ENCODE results near the gene MARF1. TPM values are rescaled to one million over a fixed set of nuclear protein-coding genes. Genes with fewer than 3 reads are reported as not detected.
"Not testable (repeated sequence)": the region's sequence is repeated elsewhere in the genome, so short reads cannot be mapped to it uniquely, and the experiment has no call there.

The MARF1 gene
- polyA plus RNA-seq, 3 donors = 5.7 to 39.9 (median 9.8) TPM

DNA sequence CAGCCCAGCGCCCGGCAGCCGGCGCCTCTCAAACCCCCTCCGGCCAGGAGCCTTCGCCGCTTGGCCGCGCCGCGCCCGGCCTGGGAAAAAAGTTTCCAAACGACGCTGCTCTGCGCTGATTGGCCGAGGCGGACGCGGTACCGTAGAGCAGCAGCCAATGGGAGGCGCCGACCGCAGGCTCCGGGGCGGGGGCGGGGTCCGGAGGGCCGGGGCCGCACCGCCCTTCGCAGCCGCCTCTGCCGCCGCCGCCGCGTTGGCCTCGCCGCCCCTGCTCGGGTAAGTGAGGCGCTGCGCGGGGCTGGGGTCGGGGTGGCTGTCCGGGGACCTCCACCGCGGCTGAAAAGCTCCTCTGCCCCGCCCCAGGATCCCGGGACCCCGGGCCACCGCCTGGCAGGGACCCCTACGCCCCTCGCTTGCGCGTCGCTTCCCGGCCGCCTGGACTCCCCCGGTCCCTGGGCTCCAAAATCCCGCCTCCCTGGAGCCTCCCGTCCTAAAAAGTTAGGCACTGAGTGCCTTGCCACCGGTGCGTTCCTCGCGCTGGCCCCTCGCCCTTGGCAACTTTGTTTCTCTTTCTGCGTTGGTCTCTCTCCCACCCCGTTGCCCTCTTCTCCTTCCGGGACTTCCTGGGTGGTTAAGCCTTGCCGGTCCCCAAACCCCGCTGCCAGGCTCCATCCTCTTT lies 7.2 kb upstream of the MARF1 start, which contains the start of gene NDE1:
TSS of gene NDE1 (plus strand) at position 227 of the 679 bp plus-strand sequence. CDS start 14,534 bp downstream, outside the sequence.
- H3K9me3 Mint-ChIP-seq = no peaks in the 10 kb centered on the region
- under 1% methylated on average over 67 of the region's 71 CpGs for WGBS (ENCODE audit: insufficient coverage)
- peak within 1 kb of the TSS; percentile 96 for H3K4me2 ChIP-seq (replicated peaks; ENCODE audit: extremely low read depth, low read length, poor library complexity, severe bottlenecking)
- H3K27ac Mint-ChIP-seq = peak within 1 kb of the TSS; percentile 97 to 100 (median 99)
- DNase-seq = peak; percentile 86 to 89 (median 88)
- peaks cover 24% of the 10 kb centered on the region for H3K4me1 Mint-ChIP-seq
- H3K4me3 ChIP-seq (replicated peaks in 1 of 3; ENCODE audit: low read depth in 2 of 3, low read length in 3 of 3) = peak within 1 kb of the TSS; percentile 82 to 86 (median 83)
- intact Hi-C loops (cut with micrococcal nuclease) = no loop called here
- H3K4me1 ChIP-seq (ENCODE audit: control insufficient read depth in 1 of 2, insufficient read depth in 2 of 2, low read length in 2 of 2) = peaks cover 16 to 34% of the 10 kb centered on the region in 2 donors
- H3K27me3 ChIP-seq (ENCODE audit: control insufficient read depth in 2 of 2, insufficient read depth in 2 of 2, low read length in 2 of 2) = no peaks in the 10 kb centered on the region
- no peaks in the 10 kb centered on the region for H3K9me3 ChIP-seq (replicated peaks in 1 of 2; ENCODE audit: control insufficient read depth in 1 of 2, insufficient read depth in 1 of 2, low read length in 2 of 2)
- H3K36me3 ChIP-seq (replicated peaks in 1 of 2; ENCODE audit: control insufficient read depth in 1 of 2, insufficient read depth in 2 of 2, low read length in 2 of 2) = peaks cover 0 to 32% of the 10 kb centered on the region in 2 donors
- H2AFZ ChIP-seq (ENCODE audit: insufficient read depth, low read depth, low read length, poor library complexity, severe bottlenecking) = peak within 1 kb of the TSS; percentile 98
- H3K4me3 Mint-ChIP-seq = peak within 1 kb of the TSS; percentile 100
- peaks cover 51% of the 10 kb centered on the region for H3K79me2 ChIP-seq (ENCODE audit: insufficient read depth, low read length)
- peak within 1 kb of the TSS; percentile 71 to 95 for H3K27ac ChIP-seq (ENCODE audit: low read depth in 1 of 2, low read length in 2 of 2)
- peaks cover 46% of the 10 kb centered on the region for H4K20me1 ChIP-seq (ENCODE audit: insufficient read depth, low read length)
- H3K27me3 Mint-ChIP-seq (ENCODE audit: low read depth in 3 of 3) = peaks cover 0 to 4% (median 0%) of the 10 kb centered on the region in 3 donors
- peak within 1 kb of the TSS; percentile 95 for H3K9ac ChIP-seq (ENCODE audit: insufficient read depth, low read length, poor library complexity, severe bottlenecking)
- H3K36me3 Mint-ChIP-seq = peaks cover 15 to 20% of the 10 kb centered on the region in 2 donors
- TF ChIP-seq, protein P1, sequence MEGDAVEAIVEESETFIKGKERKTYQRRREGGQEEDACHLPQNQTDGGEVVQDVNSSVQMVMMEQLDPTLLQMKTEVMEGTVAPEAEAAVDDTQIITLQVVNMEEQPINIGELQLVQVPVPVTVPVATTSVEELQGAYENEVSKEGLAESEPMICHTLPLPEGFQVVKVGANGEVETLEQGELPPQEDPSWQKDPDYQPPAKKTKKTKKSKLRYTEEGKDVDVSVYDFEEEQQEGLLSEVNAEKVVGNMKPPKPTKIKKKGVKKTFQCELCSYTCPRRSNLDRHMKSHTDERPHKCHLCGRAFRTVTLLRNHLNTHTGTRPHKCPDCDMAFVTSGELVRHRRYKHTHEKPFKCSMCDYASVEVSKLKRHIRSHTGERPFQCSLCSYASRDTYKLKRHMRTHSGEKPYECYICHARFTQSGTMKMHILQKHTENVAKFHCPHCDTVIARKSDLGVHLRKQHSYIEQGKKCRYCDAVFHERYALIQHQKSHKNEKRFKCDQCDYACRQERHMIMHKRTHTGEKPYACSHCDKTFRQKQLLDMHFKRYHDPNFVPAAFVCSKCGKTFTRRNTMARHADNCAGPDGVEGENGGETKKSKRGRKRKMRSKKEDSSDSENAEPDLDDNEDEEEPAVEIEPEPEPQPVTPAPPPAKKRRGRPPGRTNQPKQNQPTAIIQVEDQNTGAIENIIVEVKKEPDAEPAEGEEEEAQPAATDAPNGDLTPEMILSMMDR (IDR thresholded peaks at IDR 0.05) = no peak

DNA sequence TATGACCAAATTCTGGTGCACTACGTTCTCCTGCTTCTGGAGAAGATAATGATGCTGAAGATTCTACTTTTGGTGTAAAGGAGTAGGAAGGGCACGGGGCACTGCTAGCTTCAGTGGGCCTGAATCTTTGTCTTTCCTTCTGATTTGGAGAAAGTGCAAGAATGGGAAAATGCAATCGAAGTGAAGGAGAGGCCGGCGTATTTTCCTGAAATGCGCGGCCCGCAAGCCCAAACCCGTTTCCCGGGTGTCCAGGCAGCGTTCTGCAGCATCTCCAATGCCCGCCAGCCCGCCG lies 6.7 kb upstream of the MARF1 start:
- peaks cover 46% of the 10 kb centered on the region for H3K79me2 ChIP-seq (ENCODE audit: insufficient read depth, low read length)
- TF ChIP-seq, protein P1 (IDR thresholded peaks at IDR 0.05) = no peak
- peak overlapping the region; percentile 96 for H3K4me2 ChIP-seq (replicated peaks; ENCODE audit: extremely low read depth, low read length, poor library complexity, severe bottlenecking)
- H3K4me3 ChIP-seq (replicated peaks in 1 of 3; ENCODE audit: low read depth in 2 of 3, low read length in 3 of 3) = peak overlapping the region; percentile 31 to 82 (median 38)
- H3K27me3 ChIP-seq (ENCODE audit: control insufficient read depth in 2 of 2, insufficient read depth in 2 of 2, low read length in 2 of 2) = no peaks in the 10 kb centered on the region
- Mint-ChIP-seq H3K4me3 (peak overlapping the region; percentile 73 to 76), H3K27ac (peak overlapping the region; percentile 26 to 89 (median 78)), H3K4me1 (peaks cover 24% of the 10 kb centered on the region), H3K27me3 (ENCODE audit: low read depth in 3 of 3) (peaks cover 0 to 4% (median 0%) of the 10 kb centered on the region in 3 donors), H3K9me3 (no peaks in the 10 kb centered on the region), H3K36me3 (peaks cover 15 to 20% of the 10 kb centered on the region in 2 donors)
- peaks cover 0 to 27% of the 10 kb centered on the region in 2 donors for H3K36me3 ChIP-seq (replicated peaks in 1 of 2; ENCODE audit: control insufficient read depth in 1 of 2, insufficient read depth in 2 of 2, low read length in 2 of 2)
- peaks cover 41% of the 10 kb centered on the region for H4K20me1 ChIP-seq (ENCODE audit: insufficient read depth, low read length)
- WGBS (ENCODE audit: insufficient coverage) = 0% methylated on average over 14 of the region's 14 CpGs
- intact Hi-C loops (cut with micrococcal nuclease) = loop anchor here in 1 of 2 donors (10.0 kb wide), 1 partner anchor 1015 kb away; the partner anchor contains the start of genes BFAR and PARN
- no peak for DNase-seq
- H2AFZ ChIP-seq (ENCODE audit: insufficient read depth, low read depth, low read length, poor library complexity, severe bottlenecking) = peak overlapping the region; percentile 98
- H3K9ac ChIP-seq (ENCODE audit: insufficient read depth, low read length, poor library complexity, severe bottlenecking) = peak overlapping the region; percentile 95
- H3K4me1 ChIP-seq (ENCODE audit: control insufficient read depth in 1 of 2, insufficient read depth in 2 of 2, low read length in 2 of 2) = peaks cover 16 to 34% of the 10 kb centered on the region in 2 donors
- H3K9me3 ChIP-seq (replicated peaks in 1 of 2; ENCODE audit: control insufficient read depth in 1 of 2, insufficient read depth in 1 of 2, low read length in 2 of 2) = no peaks in the 10 kb centered on the region
- peak overlapping the region; percentile 46 to 95 for H3K27ac ChIP-seq (ENCODE audit: low read depth in 1 of 2, low read length in 2 of 2)

DNA sequence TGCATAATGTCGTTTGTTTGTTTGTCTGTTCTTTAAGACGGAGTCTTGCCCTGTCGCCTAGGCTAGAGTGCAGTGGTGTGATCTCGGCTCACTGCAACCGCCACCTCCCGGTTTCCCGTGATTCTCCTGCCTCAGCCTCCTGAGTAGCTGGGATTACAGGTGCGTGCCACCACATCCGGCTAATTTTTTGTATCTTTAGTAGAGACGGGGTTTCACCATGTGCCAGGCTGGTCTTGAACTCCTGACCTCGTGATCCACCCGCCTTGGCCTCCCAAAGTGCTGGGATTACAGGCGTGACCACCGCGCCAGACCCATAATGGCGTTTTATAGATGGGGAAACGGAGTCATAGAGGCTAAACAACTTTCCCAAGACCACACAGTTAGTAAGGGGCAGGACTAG lies 6.4 kb upstream of the MARF1 start:
- H3K27me3 Mint-ChIP-seq (ENCODE audit: low read depth in 3 of 3); DNase-seq; H3K27me3 ChIP-seq (ENCODE audit: control insufficient read depth in 2 of 2, insufficient read depth in 2 of 2, low read length in 2 of 2); H3K9me3 ChIP-seq (replicated peaks in 1 of 2; ENCODE audit: control insufficient read depth in 1 of 2, insufficient read depth in 1 of 2, low read length in 2 of 2); H3K9me3 Mint-ChIP-seq: not testable (repeated sequence)
- peak overlapping the region; percentile 26 to 89 (median 78) for H3K27ac Mint-ChIP-seq
- Histone ChIP-seq H3K4me3 (replicated peaks in 1 of 3; ENCODE audit: low read depth in 2 of 3, low read length in 3 of 3) (peak overlapping the region in 2 of 3 experiments; percentile 31 to 82), H3K9ac (ENCODE audit: insufficient read depth, low read length, poor library complexity, severe bottlenecking) (peak overlapping the region; percentile 95), H3K79me2 (ENCODE audit: insufficient read depth, low read length) (peaks cover 43% of the 10 kb centered on the region), H3K36me3 (replicated peaks in 1 of 2; ENCODE audit: control insufficient read depth in 1 of 2, insufficient read depth in 2 of 2, low read length in 2 of 2) (peaks cover 0 to 23% of the 10 kb centered on the region in 2 donors), H2AFZ (ENCODE audit: insufficient read depth, low read depth, low read length, poor library complexity, severe bottlenecking) (peak overlapping the region; percentile 98), H3K4me1 (ENCODE audit: control insufficient read depth in 1 of 2, insufficient read depth in 2 of 2, low read length in 2 of 2) (peaks cover 16 to 35% of the 10 kb centered on the region in 2 donors), H3K4me2 (replicated peaks; ENCODE audit: extremely low read depth, low read length, poor library complexity, severe bottlenecking) (peak overlapping the region; percentile 96), H4K20me1 (ENCODE audit: insufficient read depth, low read length) (peaks cover 37% of the 10 kb centered on the region), H3K27ac (ENCODE audit: low read depth in 1 of 2, low read length in 2 of 2) (peak overlapping the region in 1 of 2 donors; percentile 95)
- H3K36me3 Mint-ChIP-seq = peaks cover 15 to 20% of the 10 kb centered on the region in 2 donors
- H3K4me1 Mint-ChIP-seq = peaks cover 24% of the 10 kb centered on the region
- peak overlapping the region; percentile 73 to 76 for H3K4me3 Mint-ChIP-seq
- 94% methylated on average over 10 of the region's 17 CpGs for WGBS (ENCODE audit: insufficient coverage)
- intact Hi-C loops (cut with micrococcal nuclease) = loop anchor here in 1 of 2 donors (10.0 kb wide), 1 partner anchor 1015 kb away; the partner anchor contains the start of genes BFAR and PARN
